ENCODE results near the gene POLDIP2. TPM values are rescaled to one million over a fixed set of nuclear protein-coding genes. Genes with fewer than 3 reads are reported as not detected.

POLDIP2 gene
- total and polyA plus RNA-seq, 7 donors = 172 to 299 (median 196) TPM

DNA sequence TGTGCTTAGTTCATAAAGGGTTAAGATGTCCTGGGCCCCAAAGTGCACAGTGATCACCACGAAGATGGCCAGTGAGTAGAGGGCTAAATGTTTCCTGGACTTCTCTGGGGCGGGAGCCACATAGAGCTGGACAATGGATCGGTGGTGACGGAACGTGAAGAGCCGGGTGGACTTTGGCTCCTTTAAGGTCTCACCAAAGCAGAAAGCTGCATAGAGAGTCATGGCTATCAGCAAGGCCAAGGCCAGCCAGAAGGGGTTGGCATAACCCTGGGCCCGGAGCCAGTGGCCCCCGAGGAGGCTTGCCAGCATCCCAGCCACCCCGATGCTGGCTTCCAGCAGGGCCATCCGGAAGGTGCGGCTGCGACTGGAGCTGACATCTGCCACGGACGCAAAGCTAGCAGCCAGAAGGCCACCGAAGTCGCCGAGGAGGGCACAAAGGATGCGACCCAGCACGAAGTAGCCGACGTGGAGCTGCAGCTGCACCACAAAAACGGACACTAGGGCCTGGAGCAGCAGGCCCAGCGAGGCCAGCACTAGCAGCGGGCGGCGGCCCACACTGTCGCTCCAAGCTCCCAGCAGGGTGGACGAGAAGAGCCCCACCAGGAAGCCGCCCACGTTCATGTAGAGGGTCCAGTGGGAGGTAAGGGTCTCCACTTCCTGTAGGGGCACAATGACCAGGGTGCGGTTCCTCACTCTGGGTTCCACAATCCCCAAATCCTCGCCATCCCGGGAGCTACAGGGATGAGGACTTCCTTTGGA, 47.7 kb upstream of the POLDIP2 start:
- WGBS, 3 donors = 22 to 40% (median 29%) methylated on average over 32 to 33 of the region's 33 CpGs
- intact Hi-C loops (cut with DNase I) = no loop called here
- Histone ChIP-seq H3K36me3 (ENCODE audit: insufficient read depth in 1 of 2, low read depth in 1 of 2) (peaks cover 0 to 39% of the 10 kb centered on the region in 2 donors), H3K4me3 (peak overlapping the region; percentile 81), H3K4me1 (no peaks in the 10 kb centered on the region), H3K27me3 (ENCODE audit: insufficient read depth in 3 of 3, low read length in 2 of 3) (no peaks in the 10 kb centered on the region), H3K27ac (no peak overlapping the region), H3K9me3 (no peaks in the 10 kb centered on the region)
- TF ChIP-seq, protein P1, sequence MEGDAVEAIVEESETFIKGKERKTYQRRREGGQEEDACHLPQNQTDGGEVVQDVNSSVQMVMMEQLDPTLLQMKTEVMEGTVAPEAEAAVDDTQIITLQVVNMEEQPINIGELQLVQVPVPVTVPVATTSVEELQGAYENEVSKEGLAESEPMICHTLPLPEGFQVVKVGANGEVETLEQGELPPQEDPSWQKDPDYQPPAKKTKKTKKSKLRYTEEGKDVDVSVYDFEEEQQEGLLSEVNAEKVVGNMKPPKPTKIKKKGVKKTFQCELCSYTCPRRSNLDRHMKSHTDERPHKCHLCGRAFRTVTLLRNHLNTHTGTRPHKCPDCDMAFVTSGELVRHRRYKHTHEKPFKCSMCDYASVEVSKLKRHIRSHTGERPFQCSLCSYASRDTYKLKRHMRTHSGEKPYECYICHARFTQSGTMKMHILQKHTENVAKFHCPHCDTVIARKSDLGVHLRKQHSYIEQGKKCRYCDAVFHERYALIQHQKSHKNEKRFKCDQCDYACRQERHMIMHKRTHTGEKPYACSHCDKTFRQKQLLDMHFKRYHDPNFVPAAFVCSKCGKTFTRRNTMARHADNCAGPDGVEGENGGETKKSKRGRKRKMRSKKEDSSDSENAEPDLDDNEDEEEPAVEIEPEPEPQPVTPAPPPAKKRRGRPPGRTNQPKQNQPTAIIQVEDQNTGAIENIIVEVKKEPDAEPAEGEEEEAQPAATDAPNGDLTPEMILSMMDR (IDR thresholded peaks at IDR 0.05) = no peak
- no peak for DNase-seq
- peak in 2 of 4 donors; percentile 23 to 35 for ATAC-seq

DNA sequence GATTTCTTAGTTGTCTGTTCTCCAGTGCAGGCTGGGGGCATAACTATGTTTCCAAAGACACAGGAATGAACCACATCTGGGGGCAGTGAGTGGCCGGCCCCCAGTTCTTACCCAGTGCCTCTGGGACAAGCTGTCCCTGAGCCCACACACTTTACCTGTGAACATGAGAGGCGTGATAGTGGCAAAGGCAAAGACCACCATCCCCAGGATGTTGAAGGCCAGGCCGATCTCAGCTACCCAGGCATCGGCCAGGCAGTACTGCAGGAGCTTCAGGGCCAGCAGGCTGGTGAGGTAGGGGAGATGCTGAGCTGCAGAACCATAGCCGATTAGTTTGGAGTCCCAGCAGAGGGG, 47.1 kb upstream of the POLDIP2 start:
- DNase-seq (no peak), ATAC-seq (no peak)
- no peaks in the 10 kb centered on the region for H3K9me3 ChIP-seq
- intact Hi-C loops (cut with DNase I) = no loop called here
- H3K27me3 ChIP-seq (ENCODE audit: insufficient read depth in 3 of 3, low read length in 2 of 3) = no peaks in the 10 kb centered on the region
- peak overlapping the region; percentile 81 for H3K4me3 ChIP-seq
- no peak overlapping the region for H3K27ac ChIP-seq
- WGBS, 3 donors = 80 to 87% (median 80%) methylated on average over 5 of the region's 5 CpGs
- H3K36me3 ChIP-seq (ENCODE audit: insufficient read depth in 1 of 2, low read depth in 1 of 2) = peaks cover 0 to 43% of the 10 kb centered on the region in 2 donors
- H3K4me1 ChIP-seq = no peaks in the 10 kb centered on the region
- TF ChIP-seq, protein P1 (IDR thresholded peaks at IDR 0.05) = no peak

DNA sequence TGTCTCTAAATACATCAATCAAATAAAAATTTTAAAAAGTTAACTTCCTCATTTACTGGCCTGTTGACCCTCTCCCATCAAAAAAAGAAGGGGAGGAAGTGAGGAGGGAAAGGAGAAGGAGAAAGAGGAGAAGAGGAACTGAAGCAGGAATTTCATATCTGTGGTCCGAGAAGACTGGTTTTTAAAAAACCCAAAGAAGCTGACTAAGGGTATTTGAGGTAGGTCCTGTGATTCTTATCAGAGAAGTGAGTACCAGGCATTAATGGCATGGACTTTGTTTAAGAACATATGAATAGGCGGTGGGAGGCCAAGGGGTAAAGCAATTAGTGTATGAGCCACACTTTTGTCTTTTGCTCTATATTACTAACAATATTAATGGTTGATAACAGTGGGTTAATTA, 46.7 kb upstream of the POLDIP2 start:
- no peaks in the 10 kb centered on the region for H3K9me3 ChIP-seq
- no peaks in the 10 kb centered on the region for H3K27me3 ChIP-seq (ENCODE audit: insufficient read depth in 3 of 3, low read length in 2 of 3)
- H3K4me3 ChIP-seq = no peak overlapping the region
- H3K27ac ChIP-seq = no peak overlapping the region
- no peaks in the 10 kb centered on the region for H3K4me1 ChIP-seq
- intact Hi-C loops (cut with DNase I) = no loop called here
- WGBS, 3 donors = 87 to 91% (median 90%) methylated on average over 2 of the region's 2 CpGs
- DNase-seq (no peak), ATAC-seq (no peak)
- H3K36me3 ChIP-seq (ENCODE audit: insufficient read depth in 1 of 2, low read depth in 1 of 2) = peaks cover 0 to 47% of the 10 kb centered on the region in 2 donors
- TF ChIP-seq, protein P1 (IDR thresholded peaks at IDR 0.05) = no peak

DNA sequence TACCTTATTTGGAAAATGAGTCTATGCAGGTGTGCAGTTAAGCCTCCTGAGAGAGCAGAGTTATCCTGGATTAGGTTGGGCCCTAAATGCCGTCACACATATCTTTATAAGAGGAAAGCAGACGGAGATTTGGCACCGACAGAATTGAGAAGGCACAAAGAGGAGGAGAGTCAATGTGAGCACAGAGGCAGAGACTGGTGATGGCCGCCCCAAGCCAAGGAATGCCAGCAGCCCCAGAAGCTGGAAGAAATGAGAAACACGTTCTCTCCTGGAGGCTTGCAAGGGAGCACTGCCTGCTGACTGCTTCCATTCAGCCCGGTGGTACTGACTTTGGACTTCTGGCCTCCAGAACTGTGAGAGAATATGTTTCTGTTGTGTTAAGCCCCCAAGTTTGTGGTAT, 45.5 kb upstream of the POLDIP2 start:
- no peaks in the 10 kb centered on the region for H3K27me3 ChIP-seq (ENCODE audit: insufficient read depth in 3 of 3, low read length in 2 of 3)
- no peak overlapping the region for H3K27ac ChIP-seq
- no peak for ATAC-seq
- intact Hi-C loops (cut with DNase I) = no loop called here
- H3K36me3 ChIP-seq (ENCODE audit: insufficient read depth in 1 of 2, low read depth in 1 of 2) = peaks cover 0 to 58% of the 10 kb centered on the region in 2 donors
- no peaks in the 10 kb centered on the region for H3K4me1 ChIP-seq
- TF ChIP-seq, protein P1 (IDR thresholded peaks at IDR 0.05) = no peak
- H3K9me3 ChIP-seq = no peaks in the 10 kb centered on the region
- DNase-seq = no peak
- H3K4me3 ChIP-seq = no peak overlapping the region
- WGBS, 3 donors = 85 to 89% (median 88%) methylated on average over 6 of the region's 6 CpGs

DNA sequence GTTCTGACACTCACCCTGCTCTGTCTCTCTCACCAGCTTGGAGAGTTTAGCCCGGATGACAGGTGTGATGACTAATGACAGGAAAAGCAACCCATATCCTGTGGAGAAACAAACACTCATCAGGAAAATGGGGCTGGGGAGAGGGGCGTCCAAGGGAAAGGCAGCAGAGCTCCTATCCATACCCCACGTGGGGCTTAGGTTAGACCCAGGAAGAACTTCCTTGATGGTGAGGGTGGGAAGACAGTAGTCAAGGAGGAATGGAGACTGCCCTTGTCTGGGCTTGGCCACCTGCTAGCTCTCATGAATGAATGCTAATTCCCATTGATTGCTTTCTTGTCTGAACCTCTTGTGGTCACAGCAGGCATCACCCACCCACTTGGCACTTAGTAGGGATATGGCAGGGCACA, 44.9 kb upstream of the POLDIP2 start:
- DNase-seq (no peak), ATAC-seq (no peak)
- no peak overlapping the region for H3K27ac ChIP-seq
- peaks cover 0 to 64% of the 10 kb centered on the region in 2 donors for H3K36me3 ChIP-seq (ENCODE audit: insufficient read depth in 1 of 2, low read depth in 1 of 2)
- H3K27me3 ChIP-seq (ENCODE audit: insufficient read depth in 3 of 3, low read length in 2 of 3) = no peaks in the 10 kb centered on the region
- no peaks in the 10 kb centered on the region for H3K4me1 ChIP-seq
- intact Hi-C loops (cut with DNase I) = no loop called here
- H3K4me3 ChIP-seq = no peak overlapping the region
- WGBS, 3 donors = 44 to 52% (median 45%) methylated on average over 3 of the region's 3 CpGs
- no peaks in the 10 kb centered on the region for H3K9me3 ChIP-seq
- TF ChIP-seq, protein P1 (IDR thresholded peaks at IDR 0.05) = no peak

Data from psoas muscle (tissue), 8 donors.